ENCODE results near the gene FAM83E. TPM values are rescaled to one million over a fixed set of nuclear protein-coding genes. Genes with fewer than 3 reads are reported as not detected.

The FAM83E gene
- total and polyA plus RNA-seq, 4 donors = 0.45 to 12.3 (median 0.74) TPM; not detected in 1

GRCh38 chr19:48637449-48637947 lies 22.6 kb upstream of the FAM83E start:
- Histone ChIP-seq H3K9me3 (ENCODE audit: control insufficient read depth, low read length) (no peaks in the 10 kb centered on the region), H3K36me3 (ENCODE audit: control insufficient read depth in 1 of 2, insufficient read depth in 2 of 2, low read length in 1 of 2) (no peaks in the 10 kb centered on the region), H3K27ac (ENCODE audit: low read depth in 1 of 2, low read length in 2 of 2) (peak overlapping the region; percentile 83 to 93), H3K27me3 (ENCODE audit: control insufficient read depth in 1 of 2, insufficient read depth in 2 of 2, low read length in 1 of 2) (no peaks in the 10 kb centered on the region), H3K4me3 (ENCODE audit: low read length in 2 of 2) (peak overlapping the region; percentile 20 to 43), H3K4me1 (ENCODE audit: control insufficient read depth in 1 of 2, insufficient read depth in 2 of 2, low read length in 2 of 2) (no peaks in the 10 kb centered on the region)
- DNase-seq (peak; percentile 99 to 100), ATAC-seq (ENCODE audit: low FRiP score) (peak; percentile 92)
- whole genome bisulfite sequencing, 2 donors = 0 to 1% methylated on average over 33 to 38 of the region's 38 CpGs
- intact Hi-C loops (cut with DNase I) = loop anchor here in 1 of 2 donors (10.0 kb wide), 1 partner anchor 1363 kb away; the partner anchor contains the start of gene INAFM1

DNA sequence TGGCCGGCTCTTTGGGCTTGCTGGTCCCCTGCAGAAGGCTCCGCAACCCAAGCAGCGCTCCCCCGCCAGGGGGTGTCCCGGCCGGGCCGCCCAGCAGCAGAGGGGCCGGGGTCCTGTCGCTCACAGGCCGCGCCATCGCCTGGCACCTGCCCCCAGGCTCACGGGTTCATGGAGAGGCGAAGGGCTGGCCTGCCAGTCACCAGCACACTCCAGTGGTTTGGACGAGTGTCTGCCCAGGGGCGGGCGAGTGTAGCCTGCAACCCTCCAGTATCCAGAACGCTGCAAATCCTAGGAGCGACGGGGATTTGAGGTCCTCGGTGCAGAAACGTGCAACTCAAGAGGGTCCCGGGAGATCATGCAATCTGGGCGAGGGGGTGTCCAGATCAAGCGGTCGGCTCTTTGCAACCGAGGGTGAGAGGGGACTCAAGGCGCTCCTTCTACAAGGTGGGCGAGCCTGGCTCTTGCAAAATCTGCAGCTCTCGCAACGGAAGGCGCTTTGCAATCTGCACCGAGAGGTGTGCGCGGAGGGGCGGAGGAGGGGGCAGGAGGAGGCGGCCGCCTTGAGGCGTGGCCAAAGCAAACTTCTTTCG lies 22.1 kb upstream of the FAM83E start, which contains the start of gene DBP:
TSS of gene DBP (minus strand) at position 521 of the 590 bp plus-strand sequence. CDS start at position 136, 385 bp downstream.
- Histone ChIP-seq H3K4me3 (ENCODE audit: low read length in 2 of 2) (peak within 1 kb of the TSS; percentile 34 to 81), H3K9me3 (ENCODE audit: control insufficient read depth, low read length) (no peaks in the 10 kb centered on the region), H3K27me3 (ENCODE audit: control insufficient read depth in 1 of 2, insufficient read depth in 2 of 2, low read length in 1 of 2) (no peaks in the 10 kb centered on the region), H3K36me3 (ENCODE audit: control insufficient read depth in 1 of 2, insufficient read depth in 2 of 2, low read length in 1 of 2) (no peaks in the 10 kb centered on the region), H3K27ac (ENCODE audit: low read depth in 1 of 2, low read length in 2 of 2) (peak within 1 kb of the TSS; percentile 83 to 93), H3K4me1 (ENCODE audit: control insufficient read depth in 1 of 2, insufficient read depth in 2 of 2, low read length in 2 of 2) (no peaks in the 10 kb centered on the region)
- ATAC-seq (ENCODE audit: low FRiP score) (peak; percentile 23), DNase-seq (peak in 1 of 2 donors; percentile 79)
- intact Hi-C loops (cut with DNase I) = loop anchor here in 1 of 2 donors (10.0 kb wide), 1 partner anchor 1362 kb away; the partner anchor contains the start of gene INAFM1
- 0 to 1% methylated on average over 40 of the region's 40 CpGs for WGBS, 2 donors

GRCh38 chr19:48635966-48636858 lies 21.3 kb upstream of the FAM83E start:
- DNase-seq = peak in 1 of 2 donors; percentile 80
- whole genome bisulfite sequencing, 2 donors = 1 to 2% methylated on average over 34 to 35 of the region's 35 CpGs

DNA sequence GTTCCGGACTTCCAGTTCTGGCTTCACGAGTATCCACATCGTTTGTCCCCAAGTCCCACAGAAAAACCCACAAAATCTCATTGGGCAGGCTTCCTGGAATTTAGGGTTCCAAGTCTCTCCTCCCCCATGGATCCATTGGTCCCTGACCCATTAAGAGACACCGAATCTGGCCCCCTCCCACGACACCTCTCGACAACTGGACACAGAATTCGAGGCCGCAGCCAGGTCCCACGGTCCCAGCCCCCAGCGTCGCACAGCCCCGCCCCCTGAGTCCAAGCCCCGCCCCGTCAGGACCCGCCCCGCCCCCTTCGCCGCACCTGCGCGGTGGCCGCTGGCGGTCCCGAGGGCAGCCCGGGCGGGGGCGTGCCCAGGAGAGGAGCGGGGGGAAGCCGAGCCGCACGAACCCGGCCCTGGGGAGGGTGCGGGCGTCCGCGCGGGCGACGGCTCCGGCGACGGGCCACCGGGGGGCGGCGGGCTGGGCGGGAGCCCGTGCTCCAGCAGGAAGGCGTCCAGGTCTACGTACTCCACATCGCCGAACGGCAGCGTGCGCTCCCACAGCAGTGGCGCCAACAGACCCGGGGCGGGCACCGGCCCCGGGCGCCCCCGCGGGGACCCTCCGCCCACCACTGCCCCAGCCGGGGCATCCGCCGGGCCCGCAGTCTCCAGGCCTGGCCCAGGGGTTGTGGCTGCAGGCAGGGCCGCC lies 20.5 kb upstream of the FAM83E start:
- no peaks in the 10 kb centered on the region for H3K27me3 ChIP-seq (ENCODE audit: control insufficient read depth in 1 of 2, insufficient read depth in 2 of 2, low read length in 1 of 2)
- no peaks in the 10 kb centered on the region for H3K36me3 ChIP-seq (ENCODE audit: control insufficient read depth in 1 of 2, insufficient read depth in 2 of 2, low read length in 1 of 2)
- no peaks in the 10 kb centered on the region for H3K9me3 ChIP-seq (ENCODE audit: control insufficient read depth, low read length)
- intact Hi-C loops (cut with DNase I) = loop anchor here in 1 of 2 donors (10.0 kb wide), 1 partner anchor 1361 kb away; the partner anchor contains the start of gene INAFM1
- 1% methylated on average over 43 to 67 of the region's 67 CpGs for WGBS, 2 donors
- H3K27ac ChIP-seq (ENCODE audit: low read depth in 1 of 2, low read length in 2 of 2) = peak overlapping the region; percentile 31 to 96
- peak; percentile 78 to 90 for DNase-seq
- H3K4me3 ChIP-seq (ENCODE audit: low read length in 2 of 2) = peak overlapping the region; percentile 34 to 81
- no peaks in the 10 kb centered on the region for H3K4me1 ChIP-seq (ENCODE audit: control insufficient read depth in 1 of 2, insufficient read depth in 2 of 2, low read length in 2 of 2)
- ATAC-seq (ENCODE audit: low FRiP score) = peak; percentile 60

More at GRCh38 chr19:48635966-48636858, 21.3 kb upstream of the FAM83E start:
- intact Hi-C loops (cut with DNase I) = loop anchor here in 1 of 2 donors (10.0 kb wide), 1 partner anchor 1361 kb away; the partner anchor contains the start of gene INAFM1
- H3K4me3 ChIP-seq (ENCODE audit: low read length in 2 of 2) = peak overlapping the region; percentile 34 to 81
- peak overlapping the region in 1 of 2 donors; percentile 65 for H3K27ac ChIP-seq (ENCODE audit: low read depth in 1 of 2, low read length in 2 of 2)
- H3K27me3 ChIP-seq (ENCODE audit: control insufficient read depth in 1 of 2, insufficient read depth in 2 of 2, low read length in 1 of 2) = no peaks in the 10 kb centered on the region
- no peaks in the 10 kb centered on the region for H3K9me3 ChIP-seq (ENCODE audit: control insufficient read depth, low read length)
- no peaks in the 10 kb centered on the region for H3K36me3 ChIP-seq (ENCODE audit: control insufficient read depth in 1 of 2, insufficient read depth in 2 of 2, low read length in 1 of 2)
- ATAC-seq (ENCODE audit: low FRiP score) = no peak
- no peaks in the 10 kb centered on the region for H3K4me1 ChIP-seq (ENCODE audit: control insufficient read depth in 1 of 2, insufficient read depth in 2 of 2, low read length in 2 of 2)

DNA sequence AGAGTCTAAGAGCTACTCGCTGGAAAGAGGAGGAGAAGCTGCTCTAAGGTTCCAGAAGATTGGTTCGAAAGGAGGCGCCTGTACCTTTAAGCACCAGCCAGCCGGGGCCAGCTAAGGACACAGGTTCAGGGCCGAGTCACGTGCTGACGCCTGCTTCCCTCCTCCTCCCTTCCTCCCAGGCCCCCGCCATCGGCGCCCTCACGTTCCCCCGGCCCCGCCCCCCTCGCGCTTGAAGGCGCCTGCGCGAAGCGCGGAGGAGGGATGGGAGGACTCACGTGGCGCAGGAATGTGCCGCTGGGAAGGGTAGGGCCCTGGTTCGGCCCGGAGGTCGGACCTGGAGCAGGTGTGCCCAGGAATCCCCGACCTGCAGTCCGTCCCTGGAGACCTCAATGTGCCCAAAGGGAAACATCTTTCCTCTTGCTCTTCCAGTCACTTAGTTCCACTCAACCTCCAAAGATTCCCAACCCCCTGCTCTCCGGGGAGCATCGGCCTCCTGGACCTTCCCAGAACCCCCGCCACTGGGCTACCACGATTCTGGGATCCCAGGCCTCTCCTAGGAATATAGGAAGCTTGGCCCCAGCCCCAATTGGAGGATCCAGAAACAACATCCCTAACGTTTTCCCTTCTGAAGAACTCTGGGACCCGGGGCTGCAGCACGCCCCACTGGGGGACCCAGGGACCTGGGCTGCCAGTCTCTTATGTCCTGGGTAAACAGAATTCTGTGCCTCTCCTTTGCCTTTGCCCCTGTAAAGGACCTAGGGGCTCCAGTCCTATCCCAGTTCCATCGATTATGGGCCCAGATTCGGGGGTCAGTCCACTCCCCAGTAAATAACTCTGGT lies 19.8 kb upstream of the FAM83E start:
- ATAC-seq (ENCODE audit: low FRiP score) (peak; percentile 73), DNase-seq (peak; percentile 98)
- Histone ChIP-seq H3K9me3 (ENCODE audit: control insufficient read depth, low read length) (no peaks in the 10 kb centered on the region), H3K27ac (ENCODE audit: low read depth in 1 of 2, low read length in 2 of 2) (peak overlapping the region; percentile 31 to 96), H3K27me3 (ENCODE audit: control insufficient read depth in 1 of 2, insufficient read depth in 2 of 2, low read length in 1 of 2) (no peaks in the 10 kb centered on the region), H3K36me3 (ENCODE audit: control insufficient read depth in 1 of 2, insufficient read depth in 2 of 2, low read length in 1 of 2) (no peaks in the 10 kb centered on the region), H3K4me3 (ENCODE audit: low read length in 2 of 2) (no peak overlapping the region), H3K4me1 (ENCODE audit: control insufficient read depth in 1 of 2, insufficient read depth in 2 of 2, low read length in 2 of 2) (no peaks in the 10 kb centered on the region)
- 5 to 6% methylated on average over 34 to 37 of the region's 37 CpGs for WGBS, 2 donors
- intact Hi-C loops (cut with DNase I) = loop anchor here in 1 of 2 donors (10.0 kb wide), 1 partner anchor 1360 kb away; the partner anchor contains the start of gene INAFM1

DNA sequence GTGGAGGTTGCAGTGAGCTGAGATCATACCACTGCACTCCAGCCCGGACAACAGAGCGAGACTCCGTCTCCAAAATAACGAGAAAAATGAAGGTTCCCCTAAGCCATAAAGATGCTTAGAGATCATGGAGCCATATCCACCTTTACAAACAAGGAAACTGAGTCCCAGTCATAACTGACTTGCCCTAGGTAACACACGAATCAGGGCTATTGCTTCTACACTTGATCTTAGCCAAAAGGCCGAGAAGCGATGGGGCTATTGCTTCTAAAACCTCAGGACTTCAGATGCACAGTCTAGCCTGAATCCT lies 19.1 kb upstream of the FAM83E start:
- Histone ChIP-seq H3K27ac (ENCODE audit: low read depth in 1 of 2, low read length in 2 of 2) (peak overlapping the region in 1 of 2 donors; percentile 20), H3K36me3 (ENCODE audit: control insufficient read depth in 1 of 2, insufficient read depth in 2 of 2, low read length in 1 of 2) (no peaks in the 10 kb centered on the region), H3K9me3 (ENCODE audit: control insufficient read depth, low read length) (no peaks in the 10 kb centered on the region), H3K4me1 (ENCODE audit: control insufficient read depth in 1 of 2, insufficient read depth in 2 of 2, low read length in 2 of 2) (no peaks in the 10 kb centered on the region), H3K27me3 (ENCODE audit: control insufficient read depth in 1 of 2, insufficient read depth in 2 of 2, low read length in 1 of 2) (no peaks in the 10 kb centered on the region), H3K4me3 (ENCODE audit: low read length in 2 of 2) (no peak overlapping the region)
- intact Hi-C loops (cut with DNase I) = loop anchor here in 1 of 2 donors (10.0 kb wide), 1 partner anchor 1359 kb away; the partner anchor contains the start of gene INAFM1
- ATAC-seq (ENCODE audit: low FRiP score) (no peak), DNase-seq (no peak)
- 39 to 43% methylated on average over 7 of the region's 7 CpGs for WGBS, 2 donors

DNA sequence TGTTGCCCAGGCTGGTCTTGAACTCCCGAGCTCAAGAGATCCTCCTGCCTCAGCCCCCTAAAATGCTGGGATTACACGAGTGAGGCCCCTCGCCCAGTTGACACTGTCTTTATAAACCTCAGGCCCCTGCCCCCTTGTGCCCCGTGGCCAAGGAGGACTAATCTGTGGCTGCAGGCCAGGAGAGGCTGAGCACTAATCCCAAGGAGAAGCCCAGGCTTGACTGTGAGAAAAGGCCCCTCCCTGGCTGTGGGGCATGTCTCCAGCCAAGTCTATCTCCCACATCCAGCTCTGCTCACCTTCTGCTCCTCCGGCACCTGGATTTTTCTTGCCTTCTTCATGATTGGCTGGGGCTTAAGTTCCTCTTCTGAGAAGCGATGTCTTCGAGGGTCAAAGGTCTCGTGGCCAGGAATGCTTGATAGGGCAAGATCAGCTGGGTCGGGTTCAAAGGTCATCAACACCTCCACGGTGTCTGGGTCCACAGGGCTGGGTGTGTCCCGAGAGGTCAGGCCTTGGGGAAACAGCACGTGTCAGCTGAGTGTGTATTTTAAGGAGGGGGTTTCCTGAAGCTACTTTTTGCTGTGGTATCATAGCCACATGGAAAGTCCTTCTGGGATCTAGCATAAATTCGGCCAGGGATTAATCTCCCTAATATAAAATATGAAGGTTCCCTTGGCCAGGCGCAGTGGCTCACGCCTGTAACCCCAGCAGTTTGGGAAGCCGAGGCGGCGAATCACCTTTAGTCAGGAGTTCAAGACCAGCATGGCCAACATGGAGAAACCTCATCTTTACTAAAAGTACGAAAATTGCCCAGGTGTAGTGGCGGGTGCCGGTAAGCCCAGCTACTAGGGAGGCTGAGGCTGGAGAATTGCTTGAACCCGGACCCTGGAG lies 18.5 kb upstream of the FAM83E start:
- no peak for ATAC-seq (ENCODE audit: low FRiP score)
- intact Hi-C loops (cut with DNase I) = loop anchor here in 1 of 2 donors (10.0 kb wide), 1 partner anchor 1359 kb away; the partner anchor contains the start of gene INAFM1
- WGBS, 2 donors = 70 to 71% methylated on average over 22 of the region's 22 CpGs
- Histone ChIP-seq H3K27me3 (ENCODE audit: control insufficient read depth in 1 of 2, insufficient read depth in 2 of 2, low read length in 1 of 2) (no peaks in the 10 kb centered on the region), H3K4me3 (ENCODE audit: low read length in 2 of 2) (no peak overlapping the region), H3K36me3 (ENCODE audit: control insufficient read depth in 1 of 2, insufficient read depth in 2 of 2, low read length in 1 of 2) (no peaks in the 10 kb centered on the region), H3K27ac (ENCODE audit: low read depth in 1 of 2, low read length in 2 of 2) (peak overlapping the region in 1 of 2 donors; percentile 20), H3K9me3 (ENCODE audit: control insufficient read depth, low read length) (no peaks in the 10 kb centered on the region), H3K4me1 (ENCODE audit: control insufficient read depth in 1 of 2, insufficient read depth in 2 of 2, low read length in 2 of 2) (no peaks in the 10 kb centered on the region)
- DNase-seq = no peak

All from aorta (tissue), 5 donors.